Measurements from ENCODE around the gene A2ML1. TPM values are rescaled to one million over a fixed set of nuclear protein-coding genes. Genes with fewer than 3 reads are reported as not detected.
"Not testable (repeated sequence)": the region's sequence is repeated elsewhere in the genome, so short reads cannot be mapped to it uniquely, and the experiment has no call there.

Gene A2ML1
- total RNA-seq, 2 donors from 2014 or later = not detected

DNA sequence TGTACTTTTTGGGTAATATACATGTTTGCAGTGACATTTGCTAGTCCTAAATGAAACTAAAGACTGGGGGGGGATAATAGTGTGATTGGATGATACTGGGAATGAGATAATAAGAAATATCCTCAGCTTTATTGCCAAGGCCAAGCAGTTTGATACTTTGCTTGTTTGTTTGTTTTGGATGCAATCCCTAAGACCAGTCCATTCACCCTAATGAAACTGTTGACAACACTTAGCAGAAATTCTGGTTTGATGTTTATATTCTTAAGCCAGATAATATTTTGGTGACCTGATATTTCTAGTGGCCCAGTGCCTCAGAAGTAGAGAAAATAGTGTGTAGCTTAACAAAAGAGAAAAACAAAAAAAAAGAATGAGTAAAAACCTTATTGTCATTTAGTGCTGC is 93.7 kb downstream of the A2ML1 start:
- no peak overlapping the region for H3K27ac ChIP-seq
- H3K9me3 ChIP-seq = no peaks in the 10 kb centered on the region
- intact Hi-C loops (cut with DNase I) = no loop called here
- ATAC-seq (no peak), DNase-seq (no peak)
- H3K4me3 ChIP-seq = no peak overlapping the region
- H3K36me3 ChIP-seq (replicated peaks in 1 of 2; ENCODE audit: insufficient read depth in 1 of 2, low read depth in 2 of 2) = peaks cover 0 to 2% of the 10 kb centered on the region in 2 donors
- no peaks in the 10 kb centered on the region for H3K27me3 ChIP-seq
- peaks cover 28% of the 10 kb centered on the region for H3K4me1 ChIP-seq
- TF ChIP-seq POLR2A (IDR thresholded peaks at IDR 0.05) = no peak
- TF ChIP-seq, protein P1, sequence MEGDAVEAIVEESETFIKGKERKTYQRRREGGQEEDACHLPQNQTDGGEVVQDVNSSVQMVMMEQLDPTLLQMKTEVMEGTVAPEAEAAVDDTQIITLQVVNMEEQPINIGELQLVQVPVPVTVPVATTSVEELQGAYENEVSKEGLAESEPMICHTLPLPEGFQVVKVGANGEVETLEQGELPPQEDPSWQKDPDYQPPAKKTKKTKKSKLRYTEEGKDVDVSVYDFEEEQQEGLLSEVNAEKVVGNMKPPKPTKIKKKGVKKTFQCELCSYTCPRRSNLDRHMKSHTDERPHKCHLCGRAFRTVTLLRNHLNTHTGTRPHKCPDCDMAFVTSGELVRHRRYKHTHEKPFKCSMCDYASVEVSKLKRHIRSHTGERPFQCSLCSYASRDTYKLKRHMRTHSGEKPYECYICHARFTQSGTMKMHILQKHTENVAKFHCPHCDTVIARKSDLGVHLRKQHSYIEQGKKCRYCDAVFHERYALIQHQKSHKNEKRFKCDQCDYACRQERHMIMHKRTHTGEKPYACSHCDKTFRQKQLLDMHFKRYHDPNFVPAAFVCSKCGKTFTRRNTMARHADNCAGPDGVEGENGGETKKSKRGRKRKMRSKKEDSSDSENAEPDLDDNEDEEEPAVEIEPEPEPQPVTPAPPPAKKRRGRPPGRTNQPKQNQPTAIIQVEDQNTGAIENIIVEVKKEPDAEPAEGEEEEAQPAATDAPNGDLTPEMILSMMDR (IDR thresholded peaks at IDR 0.05) = no peak

DNA sequence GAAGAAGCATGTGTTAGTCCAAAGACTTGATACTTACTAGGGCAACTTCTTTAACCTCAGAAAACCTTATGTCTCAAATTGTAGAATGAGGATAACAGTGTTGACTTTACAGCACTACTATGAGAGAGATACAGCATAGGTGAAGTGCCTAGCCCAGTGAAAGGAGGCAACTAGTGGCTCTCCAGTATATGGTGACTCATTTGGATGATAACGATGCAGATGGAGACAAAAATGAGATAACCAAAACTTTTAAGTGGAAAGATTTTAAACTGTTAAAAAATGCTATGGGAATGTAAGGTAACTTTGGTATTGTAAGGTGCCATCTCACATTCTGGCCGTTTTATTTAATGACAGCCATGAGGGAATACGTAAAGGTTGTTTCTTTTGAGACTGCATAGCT is 94.6 kb downstream of the A2ML1 start:
- Histone ChIP-seq H3K9me3 (no peaks in the 10 kb centered on the region), H3K27ac (no peak overlapping the region), H3K36me3 (replicated peaks in 1 of 2; ENCODE audit: insufficient read depth in 1 of 2, low read depth in 2 of 2) (peaks cover 0 to 2% of the 10 kb centered on the region in 2 donors), H3K4me1 (peaks cover 28% of the 10 kb centered on the region), H3K27me3 (no peaks in the 10 kb centered on the region), H3K4me3 (no peak overlapping the region)
- DNase-seq (no peak), ATAC-seq (no peak)
- WGBS, 2 donors = 69 to 74% methylated on average over 3 of the region's 3 CpGs
- no peak for TF ChIP-seq POLR2A (IDR thresholded peaks at IDR 0.05)
- TF ChIP-seq, protein P1 (IDR thresholded peaks at IDR 0.05) = no peak
- intact Hi-C loops (cut with DNase I) = no loop called here

- Histone ChIP-seq H3K27me3 (no peaks in the 10 kb centered on the region), H3K36me3 (replicated peaks in 1 of 2; ENCODE audit: insufficient read depth in 1 of 2, low read depth in 2 of 2) (peaks cover 2 to 4% of the 10 kb centered on the region in 2 donors), H3K4me3 (no peak overlapping the region), H3K27ac (no peak overlapping the region), H3K9me3 (no peaks in the 10 kb centered on the region), H3K4me1 (peaks cover 25% of the 10 kb centered on the region)
- no peak for TF ChIP-seq POLR2A (IDR thresholded peaks at IDR 0.05)
- TF ChIP-seq, protein P1 (IDR thresholded peaks at IDR 0.05) = no peak
- intact Hi-C loops (cut with DNase I) = no loop called here
- WGBS, 2 donors = 44 to 67% methylated on average over 1 of the region's 1 CpG
- no peak for ATAC-seq
- DNase-seq = no peak
Measured at GRCh38 chr12:8917751-8918150, 95.3 kb downstream of the A2ML1 start.

DNA sequence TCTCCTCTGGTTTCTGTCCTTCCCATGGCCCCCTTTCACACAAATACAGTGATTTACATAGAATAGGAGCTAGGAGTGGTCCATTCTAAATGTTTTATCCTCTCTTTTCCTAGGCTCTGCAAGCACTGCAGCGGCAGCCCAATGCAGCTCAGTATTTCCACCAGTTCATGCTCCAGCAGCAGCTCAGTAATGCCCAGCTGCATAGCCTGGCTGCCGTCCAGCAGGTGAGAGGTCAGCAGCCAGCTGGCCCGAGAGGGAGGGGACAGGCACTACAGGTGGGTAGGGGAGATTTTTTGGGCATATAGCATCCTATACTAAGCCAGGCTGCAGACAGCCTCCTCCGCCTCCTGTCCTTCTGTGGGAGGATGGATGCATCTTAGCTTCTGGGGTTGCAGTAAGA is 97.2 kb downstream of the A2ML1 start:
- intact Hi-C loops (cut with DNase I) = not testable (repeated sequence)

DNA sequence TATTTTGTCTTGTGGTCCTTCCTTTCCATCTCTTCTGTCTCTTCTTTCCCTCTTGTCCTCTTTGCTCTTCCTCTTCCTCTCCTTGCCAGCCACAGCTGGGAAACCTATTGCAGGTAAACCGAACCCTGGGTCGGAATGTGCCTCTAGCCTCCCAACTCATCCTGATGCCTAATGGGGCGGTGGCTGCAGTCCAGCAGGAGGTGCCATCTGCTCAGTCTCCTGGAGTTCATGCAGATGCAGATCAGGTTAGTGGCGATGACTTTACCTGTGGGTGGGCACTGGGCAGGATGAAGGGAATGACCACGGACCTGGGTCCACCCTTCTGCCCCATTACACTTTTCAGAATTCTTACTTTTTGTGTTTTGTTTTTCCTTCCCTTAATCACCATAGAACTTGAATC is 100.1 kb downstream of the A2ML1 start:
- WGBS, 2 donors = 94 to 95% methylated on average over 5 of the region's 5 CpGs
- no peaks in the 10 kb centered on the region for H3K9me3 ChIP-seq
- TF ChIP-seq, protein P1 (IDR thresholded peaks at IDR 0.05) = no peak
- TF ChIP-seq POLR2A (IDR thresholded peaks at IDR 0.05) = no peak
- intact Hi-C loops (cut with DNase I) = no loop called here
- DNase-seq (no peak), ATAC-seq (no peak)
- no peaks in the 10 kb centered on the region for H3K27me3 ChIP-seq
- no peak overlapping the region for H3K4me3 ChIP-seq
- no peaks in the 10 kb centered on the region for H3K4me1 ChIP-seq
- no peak overlapping the region for H3K27ac ChIP-seq
- H3K36me3 ChIP-seq (replicated peaks in 1 of 2; ENCODE audit: insufficient read depth in 1 of 2, low read depth in 2 of 2) = peaks cover 3 to 4% of the 10 kb centered on the region in 2 donors

More for the DNA sequence above, 97.2 kb downstream of the A2ML1 start:
- H3K4me1 ChIP-seq = peaks cover 12% of the 10 kb centered on the region
- not testable (repeated sequence) for ATAC-seq; DNase-seq; H3K9me3 ChIP-seq; H3K36me3 ChIP-seq (replicated peaks in 1 of 2; ENCODE audit: insufficient read depth in 1 of 2, low read depth in 2 of 2); H3K4me3 ChIP-seq; H3K27ac ChIP-seq; H3K27me3 ChIP-seq
- WGBS, 2 donors = 66 to 70% methylated on average over 3 to 4 of the region's 4 CpGs

Other genes with a start within 250 kb of the A2ML1 start
- not detected for gene AICDA, start 209.8 kb upstream of the A2ML1 start, total RNA-seq
- gene MFAP5, start 159.8 kb upstream of the A2ML1 start, total RNA-seq = 10 to 100 TPM; 17.9 to 33.0 TPM
- gene RIMKLB, start 124.6 kb upstream of the A2ML1 start, total RNA-seq = 10 to 100 TPM; 18.1 to 19.5 TPM
- 10 to 100 TPM; 27.0 to 34.5 TPM for gene PHC1, start 91.9 kb downstream of the A2ML1 start, total RNA-seq
- gene M6PR, start 127.0 kb downstream of the A2ML1 start, total RNA-seq = 10 to 100 TPM; 43.8 to 57.3 TPM
- under 1 TPM; 0.78 to 0.99 TPM for gene KLRG1, start 166.9 kb downstream of the A2ML1 start, total RNA-seq

Data from body of pancreas (tissue), 4 donors.